Naive thymus-derived CD8-positive, alpha-beta T cell (primary cell): ENCODE measurements around the gene BACH2. TPM values are rescaled to one million over a fixed set of nuclear protein-coding genes. Genes with fewer than 3 reads are reported as not detected.

ENCODE experiments used
- ATAC-seq, 2 donors: fragments of 150-1000 bp; cut with Tn5 transposase in 1 of 2; sonication (Bioruptor Pico), chemical (Tn5 transposase) in 1 of 2; 1 replicate in 1 of 2; 2 replicates in 1 of 2; pipeline ENCODE4 v1.10.0; 2021; ENCODE audit warnings: mild to moderate bottlenecking in 2 of 2, moderate library complexity in 2 of 2
- POLR2A ChIA-PET: fragments of 350-600 bp; sonication (Branson Sonifier 250); formaldehyde crosslinking; loops from one replicate; lab custom pipeline; 2021; ENCODE audit warnings: antibody characterized with exemption; lab: Charles Lee
- DNase-seq, 10 donors: peaks; one replicate each; pipeline versions ENCODE4 v3.0.0 to v3.0.0-alpha.2; 2020 to 2022
- H3K27ac Mint-ChIP-seq, 10 donors: one replicate each; pipeline ENCODE4 v1.8.0; 2020 to 2022; ENCODE audit warnings: mild to moderate bottlenecking in 10 of 10, mixed read lengths in 10 of 10, moderate library complexity in 4 of 10, inconsistent platforms in 1 of 10
- H3K27me3 Mint-ChIP-seq, 5 donors: one replicate each; pipeline ENCODE4 v1.8.0; 2021 to 2022; ENCODE audit warnings: mixed read lengths in 5 of 5
- H3K36me3 Mint-ChIP-seq, 3 donors: one replicate each; pipeline ENCODE4 v1.8.0; 2020 to 2022; ENCODE audit warnings: mixed read lengths in 3 of 3, mild to moderate bottlenecking in 2 of 3, inconsistent platforms in 1 of 3
- H3K4me1 Mint-ChIP-seq, 4 donors: one replicate each; pipeline ENCODE4 v1.8.0; 2021 to 2022; ENCODE audit warnings: mixed read lengths in 4 of 4
- H3K4me3 Mint-ChIP-seq, 10 donors: one replicate each; pipeline ENCODE4 v1.8.0; 2020 to 2022; ENCODE audit warnings: mild to moderate bottlenecking in 10 of 10, mixed read lengths in 10 of 10, moderate library complexity in 6 of 10, inconsistent platforms in 1 of 10
- H3K9me3 Mint-ChIP-seq, 9 donors: one replicate each; pipeline ENCODE4 v1.8.0; 2020 to 2022; ENCODE audit warnings: mixed read lengths in 9 of 9, mild to moderate bottlenecking in 3 of 9, inconsistent platforms in 1 of 9, moderate library complexity in 1 of 9
- polyA plus RNA-seq, 3 donors: library from polyadenylated mRNA; unstranded; fragments of 300-500 nt; fragmentation: Illumina TruSeq; gene quantifications; one replicate each; pipeline ENCODE4 v1.2.3, GENCODE V29; 2021
- total RNA-seq, 8 experiments: library from RNA in 2 of 8; stranded (reverse) in 2 of 8; gene quantifications; one replicate each; pipeline ENCODE4 v1.2.3 and lab custom pipeline; 2021 to 2026

BACH2 gene
- total and polyA plus RNA-seq, 5 experiments from 2014 or later, result 17.5 to 126 (median 29.3) TPM

DNA sequence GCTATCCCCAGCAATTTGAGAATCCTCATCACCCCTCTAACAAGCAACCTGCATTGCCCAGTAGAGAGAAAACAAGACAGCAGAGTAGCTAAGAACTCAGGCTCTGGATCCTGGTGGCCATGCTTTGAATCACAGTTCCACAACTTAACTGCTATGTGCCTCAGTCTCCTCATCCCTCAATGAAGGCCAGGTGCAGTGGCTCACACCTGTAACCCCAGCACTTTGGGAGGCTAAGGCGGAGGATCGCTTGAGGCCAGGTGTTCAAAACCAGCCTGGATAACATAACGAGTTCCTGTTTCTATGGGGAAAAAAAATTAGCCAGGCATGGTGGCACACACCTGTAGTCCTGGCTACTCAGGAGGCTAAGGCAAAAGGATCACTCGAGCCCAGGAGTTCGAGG, 23.7 kb downstream of the BACH2 start:
- no peak for ATAC-seq
- no peaks in the 10 kb centered on the region for H3K27me3 Mint-ChIP-seq
- POLR2A ChIA-PET, result interaction anchor here (1.3 to 5.4 kb wide), 12 partner anchors 9 to 56 kb away, joined by 3 to 97 read pairs (median 10); partner anchors contain the start of gene BACH2
- peaks cover 0 to 6% (median 0%) of the 10 kb centered on the region in 9 donors for H3K9me3 Mint-ChIP-seq
- no peak for DNase-seq
- H3K27ac Mint-ChIP-seq, result peak overlapping the region; percentile 83 to 100 (median 98)
- H3K4me3 Mint-ChIP-seq, result peak overlapping the region in 9 of 10 donors; percentile 43 to 88 (median 70)
- H3K4me1 Mint-ChIP-seq, result peaks cover 46 to 92% (median 83%) of the 10 kb centered on the region in 4 donors
- H3K36me3 Mint-ChIP-seq, result peaks cover 0 to 25% (median 12%) of the 10 kb centered on the region in 3 donors

DNA sequence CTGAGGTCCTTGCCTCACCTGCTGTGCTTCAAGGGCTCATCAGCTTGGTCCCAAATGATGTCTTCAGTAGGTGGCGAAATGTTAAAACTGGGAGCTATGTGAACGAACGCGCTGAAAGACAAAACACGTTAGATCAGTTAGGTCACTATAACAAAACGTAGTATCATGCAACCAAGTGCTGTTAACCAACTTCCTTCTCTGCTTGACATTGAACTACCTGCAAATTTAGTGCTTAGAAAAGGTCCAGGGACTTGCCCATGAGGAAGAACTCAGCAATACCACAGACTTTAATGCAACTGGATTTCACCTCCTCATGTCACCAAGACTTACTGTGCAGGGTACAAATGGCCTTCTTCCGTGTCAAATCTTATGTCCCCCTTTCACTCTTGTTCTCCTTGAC, 24.8 kb downstream of the BACH2 start:
- DNase-seq (peak in 4 of 10 donors; percentile 23 to 60 (median 56)), ATAC-seq (peak; percentile 4 to 9)
- POLR2A ChIA-PET, result interaction anchor here (0.7 to 5.4 kb wide), 8 partner anchors 14 to 341 kb away, joined by 3 to 97 read pairs (median 4); partner anchors contain the start of gene BACH2
- Mint-ChIP-seq H3K36me3 (peaks cover 0 to 25% (median 16%) of the 10 kb centered on the region in 3 donors), H3K9me3 (peaks cover 0 to 6% (median 0%) of the 10 kb centered on the region in 9 donors), H3K27ac (peak overlapping the region; percentile 83 to 100 (median 98)), H3K4me1 (peaks cover 42 to 94% (median 83%) of the 10 kb centered on the region in 4 donors), H3K4me3 (peak overlapping the region; percentile 43 to 88 (median 76)), H3K27me3 (no peaks in the 10 kb centered on the region)

DNA sequence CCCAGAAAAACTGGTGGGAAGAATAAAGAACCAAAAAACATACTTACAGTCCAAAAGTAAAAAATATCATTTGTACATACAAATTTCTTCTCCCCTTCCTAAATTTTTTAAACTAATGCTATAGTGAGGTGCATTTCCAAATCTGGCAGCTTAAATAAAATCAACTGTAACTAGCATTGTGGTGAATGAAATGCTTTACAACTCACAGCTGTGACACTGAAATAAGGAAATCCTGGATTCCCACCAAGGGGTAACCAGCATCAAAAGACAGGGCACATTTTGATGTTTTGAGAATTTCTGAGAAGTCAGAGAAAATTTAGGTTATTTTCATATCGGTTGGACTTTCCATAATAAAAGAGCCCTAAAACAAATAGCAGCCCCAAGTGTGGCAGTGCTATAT, 27.3 kb downstream of the BACH2 start:
- Mint-ChIP-seq H3K36me3 (peaks cover 0 to 28% (median 26%) of the 10 kb centered on the region in 3 donors), H3K4me1 (peaks cover 44 to 95% (median 91%) of the 10 kb centered on the region in 4 donors), H3K4me3 (peak overlapping the region in 9 of 10 donors; percentile 12 to 69 (median 61)), H3K27ac (peak overlapping the region; percentile 88 to 96 (median 91)), H3K27me3 (no peaks in the 10 kb centered on the region), H3K9me3 (peaks cover 0 to 6% (median 0%) of the 10 kb centered on the region in 9 donors)
- POLR2A ChIA-PET, result interaction anchor here (0.6 to 1.6 kb wide), 2 partner anchors 19 to 59 kb away, joined by 3 to 4 read pairs; no protein-coding TSS in a partner anchor
- ATAC-seq (no peak), DNase-seq (no peak)

DNA sequence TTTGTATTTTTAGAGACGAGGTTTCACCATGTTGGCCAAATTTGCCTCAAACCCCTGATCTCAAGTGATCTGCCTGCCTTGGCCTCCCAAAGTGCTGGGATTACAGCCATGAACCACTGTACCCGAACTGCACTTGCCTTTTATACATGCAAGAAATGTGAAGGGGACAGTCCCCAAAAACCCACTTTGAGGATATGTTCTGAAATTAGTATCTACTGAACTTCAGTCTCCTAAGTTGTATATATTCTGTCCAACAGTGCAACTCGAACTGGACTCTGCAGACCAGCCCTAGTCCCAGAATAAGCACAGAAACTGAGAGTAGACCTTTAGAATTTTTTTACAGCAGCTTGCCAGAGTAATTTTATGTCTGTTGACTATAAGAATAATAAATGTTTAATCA, 28.5 kb downstream of the BACH2 start:
- Mint-ChIP-seq H3K4me3 (peak overlapping the region in 9 of 10 donors; percentile 27 to 74 (median 51)), H3K9me3 (peaks cover 0 to 6% (median 0%) of the 10 kb centered on the region in 9 donors), H3K27ac (peak overlapping the region; percentile 90 to 99 (median 96)), H3K36me3 (peaks cover 0 to 35% (median 28%) of the 10 kb centered on the region in 3 donors), H3K4me1 (peaks cover 42 to 94% (median 91%) of the 10 kb centered on the region in 4 donors), H3K27me3 (no peaks in the 10 kb centered on the region)
- no peak for ATAC-seq
- no peak for DNase-seq
- POLR2A ChIA-PET, result interaction anchor here (1.9 to 2.7 kb wide), 2 partner anchors 17 to 28 kb away, joined by 15 to 17 read pairs; partner anchors contain the start of gene BACH2

DNA sequence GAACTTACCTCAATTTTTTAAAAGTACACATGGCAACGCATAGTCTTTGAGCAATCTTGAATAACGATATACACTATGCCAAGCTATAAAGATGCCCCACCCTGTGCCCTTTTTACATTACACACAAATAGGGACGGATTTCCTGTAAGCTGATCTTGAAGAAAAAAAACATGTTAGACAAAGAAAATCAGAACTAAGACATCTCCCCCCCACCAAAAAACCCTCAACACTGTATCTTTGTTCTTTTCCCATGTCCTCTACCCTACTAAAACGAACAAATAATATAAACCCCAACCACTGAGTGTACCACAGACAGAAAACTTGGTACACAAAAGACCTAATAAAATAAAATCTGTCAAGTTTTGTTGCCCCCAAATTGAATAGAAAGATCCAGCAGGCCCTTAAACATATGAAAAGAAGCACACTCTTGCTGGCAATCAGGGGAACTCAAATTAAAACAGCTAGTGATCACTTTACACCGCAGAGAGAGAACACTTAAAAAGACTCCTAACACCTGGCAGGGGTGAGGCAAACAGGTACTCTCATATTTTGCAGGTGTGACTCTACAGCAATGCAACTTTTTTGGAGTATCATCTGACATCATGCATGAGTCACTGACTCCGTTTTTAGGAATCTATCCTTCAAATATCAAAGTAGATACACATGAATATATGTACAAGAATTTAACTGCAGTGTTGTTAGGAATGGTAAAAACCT, 29.6 kb downstream of the BACH2 start:
- ATAC-seq (peak; percentile 66 to 82), DNase-seq (peak in 8 of 10 donors; percentile 41 to 87 (median 72))
- Mint-ChIP-seq H3K36me3 (peaks cover 0 to 39% (median 36%) of the 10 kb centered on the region in 3 donors), H3K4me3 (peak overlapping the region; percentile 37 to 81 (median 72)), H3K9me3 (peaks cover 0 to 6% (median 0%) of the 10 kb centered on the region in 9 donors), H3K27me3 (no peaks in the 10 kb centered on the region), H3K27ac (peak overlapping the region; percentile 90 to 99 (median 97)), H3K4me1 (peaks cover 39 to 93% (median 90%) of the 10 kb centered on the region in 4 donors)
- POLR2A ChIA-PET, result interaction anchor here (0.5 to 2.7 kb wide), 16 partner anchors 10 to 80 kb away, joined by 3 to 17 read pairs (median 6); partner anchors contain the start of gene BACH2

DNA sequence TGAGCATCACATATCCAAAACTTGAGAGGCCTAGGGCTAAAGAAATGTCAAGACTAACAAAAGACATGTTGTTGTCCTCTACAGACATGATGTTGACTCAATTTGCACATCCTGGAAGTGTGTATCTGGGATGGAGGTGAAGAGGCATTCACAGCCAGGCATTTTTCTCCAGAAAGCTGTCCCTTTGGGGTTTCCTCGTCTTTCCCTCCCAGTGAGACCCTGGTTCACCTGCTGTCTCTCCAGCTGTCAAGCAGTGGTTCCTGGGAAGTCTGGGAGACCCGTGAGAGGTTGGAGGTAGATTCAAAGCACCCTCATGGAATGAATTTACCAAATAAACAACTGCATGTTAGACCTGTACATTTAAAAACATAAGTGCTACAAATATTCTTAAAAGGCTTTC, 32.1 kb downstream of the BACH2 start:
- DNase-seq (no peak), ATAC-seq (no peak)
- Mint-ChIP-seq H3K4me1 (peaks cover 46 to 95% (median 93%) of the 10 kb centered on the region in 4 donors), H3K36me3 (peaks cover 18 to 43% (median 42%) of the 10 kb centered on the region in 3 donors), H3K27ac (peak overlapping the region; percentile 41 to 99 (median 96)), H3K27me3 (no peaks in the 10 kb centered on the region), H3K9me3 (peaks cover 0 to 10% (median 0%) of the 10 kb centered on the region in 9 donors), H3K4me3 (peak overlapping the region in 8 of 10 donors; percentile 8 to 76 (median 46))
- POLR2A ChIA-PET, result interaction anchor here (1.6 to 3.9 kb wide), 3 partner anchors 10 to 31 kb away, joined by 5 to 19 read pairs (median 14); no protein-coding TSS in a partner anchor

DNA sequence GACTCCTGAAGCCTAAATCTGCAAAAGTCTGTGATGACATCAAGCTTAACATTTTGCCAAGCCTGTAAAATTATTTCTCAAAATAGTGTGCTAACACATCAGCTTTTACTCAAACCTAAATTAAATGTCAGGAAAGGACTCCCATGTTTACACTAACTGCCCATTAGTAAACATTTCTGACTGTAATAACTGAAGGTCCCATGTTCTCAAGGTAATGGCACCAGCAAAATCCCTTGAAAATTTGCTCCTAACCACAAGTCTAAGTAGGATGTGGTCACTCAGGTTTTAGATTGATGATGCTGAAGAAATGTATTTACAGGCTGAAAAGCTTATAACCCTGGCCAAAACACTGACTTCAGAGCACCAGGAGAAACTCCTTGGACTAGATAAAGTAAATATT, 33.0 kb downstream of the BACH2 start:
- Mint-ChIP-seq H3K4me3 (peak overlapping the region in 6 of 10 donors; percentile 28 to 70 (median 48)), H3K36me3 (peaks cover 18 to 49% (median 48%) of the 10 kb centered on the region in 3 donors), H3K27ac (peak overlapping the region; percentile 14 to 99 (median 92)), H3K9me3 (peaks cover 0 to 10% (median 0%) of the 10 kb centered on the region in 9 donors), H3K4me1 (peaks cover 43 to 96% (median 94%) of the 10 kb centered on the region in 4 donors), H3K27me3 (no peaks in the 10 kb centered on the region)
- ATAC-seq, result no peak
- DNase-seq, result no peak
- POLR2A ChIA-PET, result interaction anchor here (0.7 to 3.9 kb wide), 6 partner anchors 11 to 35 kb away, joined by 3 to 19 read pairs (median 4); no protein-coding TSS in a partner anchor

DNA sequence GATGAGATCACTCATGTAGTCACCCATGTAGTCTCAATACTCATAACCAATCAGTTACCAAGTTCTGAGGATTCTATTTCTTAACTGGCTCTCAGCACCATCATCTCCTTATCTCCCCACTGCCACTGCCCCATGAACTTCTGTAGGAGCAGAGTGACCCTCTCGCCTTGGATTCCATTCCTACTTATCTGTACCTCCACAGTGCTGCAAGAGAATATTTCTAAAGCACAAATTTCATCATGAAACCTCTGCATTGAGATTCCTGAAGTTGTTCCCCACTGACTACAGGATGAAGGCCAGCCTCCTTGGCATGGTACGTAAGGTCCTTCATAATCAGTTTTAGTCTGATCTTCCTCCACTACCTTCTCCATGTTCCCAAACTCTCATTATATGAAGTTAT, 34.8 kb downstream of the BACH2 start:
- POLR2A ChIA-PET, result interaction anchor here (1.4 to 1.5 kb wide), 2 partner anchors 11 to 34 kb away, joined by 3 to 4 read pairs; no protein-coding TSS in a partner anchor
- DNase-seq (no peak), ATAC-seq (no peak)
- Mint-ChIP-seq H3K27ac (peak overlapping the region; percentile 6 to 99 (median 76)), H3K27me3 (no peaks in the 10 kb centered on the region), H3K36me3 (peaks cover 18 to 55% (median 48%) of the 10 kb centered on the region in 3 donors), H3K4me3 (peak overlapping the region in 6 of 10 donors; percentile 10 to 45 (median 28)), H3K4me1 (peaks cover 43 to 95% (median 93%) of the 10 kb centered on the region in 4 donors), H3K9me3 (peaks cover 0 to 12% (median 3%) of the 10 kb centered on the region in 9 donors)

DNA sequence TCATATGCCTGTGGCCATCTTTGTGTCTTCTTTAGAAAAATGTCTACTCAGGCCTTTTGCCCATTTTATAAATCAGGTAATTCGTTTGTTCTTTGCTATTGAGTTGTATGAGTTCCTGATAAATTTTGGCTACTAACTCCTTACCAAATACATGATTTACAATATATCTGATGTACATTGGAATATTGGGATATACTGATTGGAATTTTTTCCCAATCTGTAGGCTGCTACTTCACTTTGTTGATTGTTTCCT, 39.2 kb downstream of the BACH2 start:
- no peak for ATAC-seq
- no peak overlapping the region for H3K4me3 Mint-ChIP-seq
- peaks cover 0 to 26% (median 9%) of the 10 kb centered on the region in 9 donors for H3K9me3 Mint-ChIP-seq
- H3K4me1 Mint-ChIP-seq, result peaks cover 42 to 94% (median 92%) of the 10 kb centered on the region in 4 donors
- H3K36me3 Mint-ChIP-seq, result peaks cover 32 to 60% (median 53%) of the 10 kb centered on the region in 3 donors
- no peak for DNase-seq
- H3K27me3 Mint-ChIP-seq, result no peaks in the 10 kb centered on the region
- peak overlapping the region; percentile 19 to 98 (median 90) for H3K27ac Mint-ChIP-seq
- POLR2A ChIA-PET, result interaction anchor here (0.9 to 1.9 kb wide), 3 partner anchors 9 to 16 kb away, joined by 3 to 10 read pairs (median 6); no protein-coding TSS in a partner anchor

DNA sequence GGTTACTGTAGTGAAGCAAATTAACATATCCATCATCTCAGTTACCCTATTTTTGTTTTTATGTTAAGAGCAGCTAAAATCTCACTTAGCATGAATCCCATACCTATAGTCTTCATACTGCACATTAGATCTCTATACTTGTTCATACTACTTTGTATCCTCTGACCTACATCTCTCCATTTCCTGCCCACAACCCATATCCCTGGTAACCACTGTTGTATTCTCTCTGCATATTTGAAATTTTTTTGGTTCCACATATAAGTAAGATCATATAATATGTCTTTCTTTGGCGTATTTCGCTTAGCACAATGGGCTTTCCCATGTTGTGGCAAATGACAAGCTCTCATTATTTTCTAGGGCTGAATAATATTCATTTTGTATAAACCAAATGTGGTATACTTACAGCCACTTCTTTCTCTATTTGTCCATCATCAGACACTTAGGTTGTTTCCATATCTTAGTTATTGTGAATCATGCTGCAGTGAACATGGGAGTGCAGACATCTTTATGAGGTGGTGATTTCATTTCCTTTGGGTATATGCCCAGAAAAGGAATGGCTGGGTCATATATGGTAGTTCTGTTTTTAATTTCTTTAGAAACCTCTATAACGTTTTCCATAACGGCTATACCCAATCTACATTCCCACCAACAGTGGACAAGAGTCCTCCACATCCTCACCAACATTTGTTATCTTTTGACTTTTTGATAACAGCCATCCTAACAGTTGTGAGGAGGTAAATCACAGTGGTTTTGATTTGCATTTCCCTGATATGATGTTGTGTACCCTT, 39.8 kb downstream of the BACH2 start:
- peaks cover 40 to 94% (median 92%) of the 10 kb centered on the region in 4 donors for H3K4me1 Mint-ChIP-seq
- peak in 5 of 10 donors; percentile 35 to 79 (median 72) for DNase-seq
- POLR2A ChIA-PET, result interaction anchor here (0.8 to 1.9 kb wide), 5 partner anchors 10 to 57 kb away, joined by 3 to 10 read pairs (median 3); no protein-coding TSS in a partner anchor

DNA sequence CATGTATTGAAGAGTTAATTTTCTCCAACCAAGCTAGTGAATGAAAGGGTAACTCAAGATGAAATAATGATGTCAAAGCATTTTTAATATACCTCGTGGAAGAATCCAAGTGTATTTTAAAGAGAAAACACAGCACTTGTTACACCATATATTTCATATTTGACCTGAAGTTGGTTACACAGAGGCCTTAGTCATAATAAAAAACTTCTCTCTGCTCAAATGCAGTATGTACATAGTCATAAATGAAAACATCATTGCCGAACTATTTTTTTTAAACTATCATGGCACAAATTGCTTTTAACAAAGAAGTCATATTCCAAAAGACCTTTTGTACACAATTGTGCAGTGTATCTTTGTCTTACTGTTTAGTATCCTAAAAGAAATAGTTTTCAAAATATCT, 43.0 kb downstream of the BACH2 start:
- Mint-ChIP-seq H3K4me1 (peaks cover 32 to 89% (median 87%) of the 10 kb centered on the region in 4 donors), H3K27ac (peak overlapping the region; percentile 21 to 93 (median 72)), H3K27me3 (no peaks in the 10 kb centered on the region), H3K4me3 (peak overlapping the region in 4 of 10 donors; percentile 2 to 56 (median 23)), H3K36me3 (peaks cover 19 to 47% (median 40%) of the 10 kb centered on the region in 3 donors), H3K9me3 (peaks cover 0 to 16% (median 9%) of the 10 kb centered on the region in 9 donors)
- no peak for ATAC-seq
- POLR2A ChIA-PET, result interaction anchor here (0.5 to 1.2 kb wide), 3 partner anchors 11 to 133 kb away, joined by 3 to 6 read pairs (median 3); no protein-coding TSS in a partner anchor
- no peak for DNase-seq

More for the DNA sequence above, 39.8 kb downstream of the BACH2 start:
- H3K27ac Mint-ChIP-seq, result peak overlapping the region; percentile 19 to 98 (median 90)
- no peaks in the 10 kb centered on the region for H3K27me3 Mint-ChIP-seq
- peak; percentile 75 to 98 for ATAC-seq
- peaks cover 32 to 57% (median 51%) of the 10 kb centered on the region in 3 donors for H3K36me3 Mint-ChIP-seq
- peaks cover 0 to 22% (median 9%) of the 10 kb centered on the region in 9 donors for H3K9me3 Mint-ChIP-seq
- peak overlapping the region in 8 of 10 donors; percentile 1 to 62 (median 30) for H3K4me3 Mint-ChIP-seq
